ENCODE data around the gene SUGCT. TPM values are rescaled to one million over a fixed set of nuclear protein-coding genes. Genes with fewer than 3 reads are reported as not detected.

SUGCT gene
- polyA plus RNA-seq, 1 of the 3 experiments (the other 2 are of a cell fraction) = 53.7 TPM

DNA sequence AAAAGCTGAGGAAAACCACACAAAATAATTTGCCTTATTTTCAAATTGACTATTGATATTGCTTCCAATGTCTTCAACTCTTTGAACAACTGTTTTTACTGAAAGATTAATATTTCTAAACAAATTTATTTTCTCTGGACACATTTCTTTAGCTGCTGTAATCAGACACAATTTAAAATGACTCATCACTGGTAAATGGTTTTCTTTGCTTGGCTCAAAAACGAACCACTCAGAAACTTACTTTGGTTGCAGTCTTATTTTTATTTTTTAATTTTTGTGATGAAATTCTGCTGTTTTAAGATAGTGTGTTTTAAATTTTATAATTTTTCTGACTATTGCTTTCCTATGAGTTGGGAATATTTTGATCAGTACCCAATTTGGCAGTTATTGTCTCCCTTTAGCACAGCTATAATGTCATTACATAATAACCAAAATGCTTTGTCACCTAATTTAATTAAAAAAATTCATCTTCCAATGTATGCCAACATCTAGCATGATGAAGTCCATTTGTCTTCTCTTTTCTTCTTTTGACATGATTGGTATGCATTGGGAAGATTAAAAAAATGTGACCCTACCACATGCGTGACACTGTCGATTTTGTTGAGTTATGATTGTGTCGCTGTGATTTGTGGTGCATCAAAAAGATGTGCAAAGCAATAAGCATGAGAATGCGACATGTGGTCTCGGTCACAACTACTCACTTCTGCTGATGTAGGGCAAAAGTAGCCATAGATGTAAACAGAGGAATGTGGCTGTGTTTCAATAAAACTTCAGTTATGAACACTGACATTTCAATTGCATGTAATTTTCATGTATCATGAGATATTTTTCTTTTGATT, 222.3 kb downstream of the SUGCT start:
- Histone ChIP-seq H3K9me2 (no peaks in the 10 kb centered on the region), H3K79me2 (ENCODE audit: insufficient read depth) (no peaks in the 10 kb centered on the region), H3K27ac (ENCODE audit: low read depth in 2 of 2, low read length in 1 of 2) (peak overlapping the region; percentile 82 to 86), H4K20me1 (ENCODE audit: insufficient read depth) (no peaks in the 10 kb centered on the region), H2AFZ (ENCODE audit: low read depth) (peak overlapping the region; percentile 5; the same call in 1 of the 2 replicates), H3K36me3 (replicated peaks in 1 of 2; ENCODE audit: control insufficient read depth in 1 of 2, insufficient read depth in 2 of 2, low read length in 1 of 2) (no peaks in the 10 kb centered on the region), H3K9me3 (no peaks in the 10 kb centered on the region), H3K4me3 (ENCODE audit: low read depth in 2 of 2, low read length in 1 of 2) (no peak overlapping the region), H3K27me3 (ENCODE audit: insufficient read depth) (no peaks in the 10 kb centered on the region), H3K4me1 (ENCODE audit: control insufficient read depth in 1 of 2, insufficient read depth in 2 of 2, low read depth in 1 of 2, low read length in 1 of 2) (peaks cover 5% of the 10 kb centered on the region in 2 experiments; a peak in 3 of 4 replicates), H3K4me2 (peak overlapping the region; percentile 31; the same call in 1 of the 2 replicates), H3F3A (replicated peaks; ENCODE audit: insufficient read depth) (peaks cover 24% of the 10 kb centered on the region), H3K9ac (peak overlapping the region; percentile 40; the same call in 1 of the 2 replicates)
- TF ChIP-seq EP300 (IDR thresholded peaks at IDR 0.05; ENCODE audit: borderline replicate concordance in 1 of 2, low read depth in 1 of 2, low read length in 1 of 2) (peak; percentile 23 to 31; a peak in 2 of 4 replicates), TEAD4 (IDR thresholded peaks at IDR 0.05; ENCODE audit: borderline replicate concordance, insufficient read depth) (no peak), TCF12 (IDR thresholded peaks at IDR 0.05) (peak; percentile 64; the same call in 1 of the 2 replicates), MEF2A (IDR thresholded peaks at IDR 0.05; ENCODE audit: borderline replicate concordance, low read depth) (no peak), JUND (IDR thresholded peaks at IDR 0.05) (peak; percentile 69), FOSL2 (IDR thresholded peaks at IDR 0.05; ENCODE audit: borderline replicate concordance, low read depth) (peak; percentile 76)
- TF ChIP-seq, protein P1, sequence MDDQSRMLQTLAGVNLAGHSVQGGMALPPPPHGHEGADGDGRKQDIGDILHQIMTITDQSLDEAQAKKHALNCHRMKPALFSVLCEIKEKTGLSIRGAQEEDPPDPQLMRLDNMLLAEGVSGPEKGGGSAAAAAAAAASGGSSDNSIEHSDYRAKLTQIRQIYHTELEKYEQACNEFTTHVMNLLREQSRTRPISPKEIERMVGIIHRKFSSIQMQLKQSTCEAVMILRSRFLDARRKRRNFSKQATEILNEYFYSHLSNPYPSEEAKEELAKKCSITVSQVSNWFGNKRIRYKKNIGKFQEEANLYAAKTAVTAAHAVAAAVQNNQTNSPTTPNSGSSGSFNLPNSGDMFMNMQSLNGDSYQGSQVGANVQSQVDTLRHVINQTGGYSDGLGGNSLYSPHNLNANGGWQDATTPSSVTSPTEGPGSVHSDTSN (IDR thresholded peaks at IDR 0.05) = peak; percentile 85; the same call in 1 of the 2 replicates
- DNase-seq = no peak
- POLR2A ChIA-PET = no interaction called here
- 58% methylated on average over 6 of the region's 6 CpGs for WGBS (ENCODE audit: low lambda C conversion rate)
- CTCF ChIA-PET = interaction anchor here (0.6 to 1.2 kb wide), 6 partner anchors 13 to 1828 kb away, joined by 3 to 4 read pairs (median 3); no protein-coding TSS in a partner anchor

DNA sequence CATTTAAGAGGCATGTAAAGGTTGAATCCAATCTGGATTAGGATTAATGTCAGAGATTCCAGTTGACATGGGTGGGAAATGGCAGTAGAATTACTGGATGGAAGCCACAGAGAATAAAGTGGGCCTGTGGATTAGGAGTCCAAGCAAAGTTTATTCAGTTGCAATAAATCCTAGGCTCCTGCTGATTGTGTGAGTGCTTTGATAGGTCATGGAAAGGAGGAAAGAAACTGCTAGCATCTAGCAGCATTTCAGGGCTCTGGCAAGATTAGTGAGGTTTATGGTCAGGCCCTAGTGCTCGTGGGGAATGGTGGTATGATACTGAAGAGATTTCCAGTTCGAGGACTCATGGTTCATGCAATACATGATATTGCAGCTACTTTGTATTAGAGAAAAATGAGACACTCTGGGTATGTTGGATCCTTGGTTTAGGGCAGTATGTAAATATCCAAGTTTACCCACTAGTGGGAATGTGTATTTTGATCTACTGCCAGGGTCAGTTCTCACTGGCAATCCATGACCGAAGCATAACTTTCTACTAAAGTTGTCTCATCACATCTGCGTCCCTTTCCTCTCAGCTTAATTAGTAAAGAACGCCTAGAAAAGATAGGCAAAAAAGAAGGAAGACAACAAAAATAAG, 235.0 kb downstream of the SUGCT start:
- TF ChIP-seq FOXM1 (IDR thresholded peaks at IDR 0.05; ENCODE audit: low read depth) (no peak), SIN3A (IDR thresholded peaks at IDR 0.05; ENCODE audit: borderline replicate concordance, low read depth, low read length) (no peak), MEF2A (IDR thresholded peaks at IDR 0.05; ENCODE audit: borderline replicate concordance, low read depth) (no peak), NFIC (IDR thresholded peaks at IDR 0.05; ENCODE audit: borderline replicate concordance) (no peak)
- TF ChIP-seq, protein P2, sequence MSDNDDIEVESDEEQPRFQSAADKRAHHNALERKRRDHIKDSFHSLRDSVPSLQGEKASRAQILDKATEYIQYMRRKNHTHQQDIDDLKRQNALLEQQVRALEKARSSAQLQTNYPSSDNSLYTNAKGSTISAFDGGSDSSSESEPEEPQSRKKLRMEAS (IDR thresholded peaks at IDR 0.05; ENCODE audit: low read depth) = no peak
- TF ChIP-seq, protein P3, sequence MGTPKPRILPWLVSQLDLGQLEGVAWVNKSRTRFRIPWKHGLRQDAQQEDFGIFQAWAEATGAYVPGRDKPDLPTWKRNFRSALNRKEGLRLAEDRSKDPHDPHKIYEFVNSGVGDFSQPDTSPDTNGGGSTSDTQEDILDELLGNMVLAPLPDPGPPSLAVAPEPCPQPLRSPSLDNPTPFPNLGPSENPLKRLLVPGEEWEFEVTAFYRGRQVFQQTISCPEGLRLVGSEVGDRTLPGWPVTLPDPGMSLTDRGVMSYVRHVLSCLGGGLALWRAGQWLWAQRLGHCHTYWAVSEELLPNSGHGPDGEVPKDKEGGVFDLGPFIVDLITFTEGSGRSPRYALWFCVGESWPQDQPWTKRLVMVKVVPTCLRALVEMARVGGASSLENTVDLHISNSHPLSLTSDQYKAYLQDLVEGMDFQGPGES (IDR thresholded peaks at IDR 0.05; ENCODE audit: low read depth, low read length) = no peak
- Histone ChIP-seq H3K27me3 (ENCODE audit: insufficient read depth) (no peaks in the 10 kb centered on the region), H3K9ac (no peak overlapping the region), H3K4me3 (ENCODE audit: low read depth in 2 of 2, low read length in 1 of 2) (no peak overlapping the region), H4K20me1 (ENCODE audit: insufficient read depth) (no peaks in the 10 kb centered on the region), H3K79me2 (ENCODE audit: insufficient read depth) (no peaks in the 10 kb centered on the region), H3K9me2 (no peaks in the 10 kb centered on the region), H3K4me1 (ENCODE audit: control insufficient read depth in 1 of 2, insufficient read depth in 2 of 2, low read depth in 1 of 2, low read length in 1 of 2) (no peaks in the 10 kb centered on the region; a peak in 1 of 4 replicates), H3K27ac (ENCODE audit: low read depth in 2 of 2, low read length in 1 of 2) (no peak overlapping the region), H3F3A (replicated peaks; ENCODE audit: insufficient read depth) (no peaks in the 10 kb centered on the region), H2AFZ (ENCODE audit: low read depth) (no peak overlapping the region), H3K36me3 (replicated peaks in 1 of 2; ENCODE audit: control insufficient read depth in 1 of 2, insufficient read depth in 2 of 2, low read length in 1 of 2) (no peaks in the 10 kb centered on the region), H3K9me3 (no peaks in the 10 kb centered on the region), H3K4me2 (no peak overlapping the region)
- CTCF ChIA-PET = no interaction called here
- 75% methylated on average over 5 of the region's 5 CpGs for WGBS (ENCODE audit: low lambda C conversion rate)
- POLR2A ChIA-PET = no interaction called here
- DNase-seq = no peak

All from SK-N-SH (cell line).